GM23338 (cell line): Measurements from ENCODE around the gene ABO.

Experiments
- CREB1 ChIP-seq: fragments of 250-450 bp; sonication (Bioruptor Pico); IDR thresholded peaks from 2 replicates; pipeline ENCODE4 v1.5.0; 2020; ENCODE audit warnings: low read depth, mild to moderate bottlenecking, moderate library complexity
- CTCF ChIP-seq, 2 experiments: fragments of 200-600 bp in 1 of 2; sonication (generic) in 1 of 2; conservative IDR thresholded peaks; 2 replicates each; pipeline versions ENCODE4 v1.5.1 to v1.6.1; 2016 to 2017; ENCODE audit warnings: antibody characterized with exemption in 2 of 2, low read depth in 2 of 2, mild to moderate bottlenecking in 2 of 2, moderate library complexity in 1 of 2
- ETS1 ChIP-seq: IDR thresholded peaks from 2 replicates; pipeline ENCODE4 v1.6.1; 2016; ENCODE audit warnings: antibody characterized with exemption
- EZH2 ChIP-seq: fragments of 200-600 bp; sonication (generic); IDR thresholded peaks from one replicate; pipeline ENCODE4 v1.8.0; 2017; ENCODE audit warnings: antibody characterized with exemption, mild to moderate bottlenecking, low read depth; ENCODE audit not compliant: unreplicated experiment
- EZH2phosphoT487 ChIP-seq: fragments of 200-600 bp; sonication (generic); IDR thresholded peaks from one replicate; pipeline ENCODE4 v1.8.1; 2018; ENCODE audit warnings: antibody characterized with exemption; ENCODE audit not compliant: unreplicated experiment
- JUNB ChIP-seq: IDR thresholded peaks from one replicate; pipeline ENCODE4 v1.6.1; 2016; ENCODE audit warnings: antibody characterized with exemption; ENCODE audit not compliant: unreplicated experiment
- NANOG ChIP-seq: IDR thresholded peaks from 2 replicates; pipeline ENCODE4 v1.6.1; 2016; ENCODE audit warnings: antibody characterized with exemption, borderline replicate concordance
- POLR2AphosphoS5 ChIP-seq: IDR thresholded peaks from 2 replicates; pipeline ENCODE4 v1.6.1; 2016; ENCODE audit warnings: antibody characterized with exemption, low read depth
- STAT1 ChIP-seq: IDR thresholded peaks from one replicate; pipeline ENCODE4 v1.6.1; 2016; ENCODE audit warnings: antibody characterized with exemption; ENCODE audit not compliant: unreplicated experiment
- ZNF114 ChIP-seq: fragments of 250-450 bp; sonication (Bioruptor Pico); IDR thresholded peaks from 2 replicates; pipeline ENCODE4 v1.5.0; 2020; ENCODE audit warnings: mild to moderate bottlenecking, moderate library complexity
- ZNF331 ChIP-seq: fragments of 250-450 bp; sonication (Bioruptor Pico); IDR thresholded peaks from 2 replicates; pipeline ENCODE4 v1.5.0; 2020; ENCODE audit warnings: low read depth, mild to moderate bottlenecking, moderate library complexity
- TF ChIP-seq, protein P1 (sequence below): IDR thresholded peaks from one replicate; pipeline ENCODE4 v1.6.1; 2018; ENCODE audit warnings: antibody characterized with exemption; ENCODE audit not compliant: unreplicated experiment

- TF ChIP-seq CTCF (conservative IDR thresholded peaks at IDR 0.05; ENCODE audit: low read depth in 2 of 2) = no peak
- no peak for TF ChIP-seq EZH2
- TF ChIP-seq EZH2phosphoT487 = no peak
- no peak for TF ChIP-seq POLR2AphosphoS5
- TF ChIP-seq, protein P1, sequence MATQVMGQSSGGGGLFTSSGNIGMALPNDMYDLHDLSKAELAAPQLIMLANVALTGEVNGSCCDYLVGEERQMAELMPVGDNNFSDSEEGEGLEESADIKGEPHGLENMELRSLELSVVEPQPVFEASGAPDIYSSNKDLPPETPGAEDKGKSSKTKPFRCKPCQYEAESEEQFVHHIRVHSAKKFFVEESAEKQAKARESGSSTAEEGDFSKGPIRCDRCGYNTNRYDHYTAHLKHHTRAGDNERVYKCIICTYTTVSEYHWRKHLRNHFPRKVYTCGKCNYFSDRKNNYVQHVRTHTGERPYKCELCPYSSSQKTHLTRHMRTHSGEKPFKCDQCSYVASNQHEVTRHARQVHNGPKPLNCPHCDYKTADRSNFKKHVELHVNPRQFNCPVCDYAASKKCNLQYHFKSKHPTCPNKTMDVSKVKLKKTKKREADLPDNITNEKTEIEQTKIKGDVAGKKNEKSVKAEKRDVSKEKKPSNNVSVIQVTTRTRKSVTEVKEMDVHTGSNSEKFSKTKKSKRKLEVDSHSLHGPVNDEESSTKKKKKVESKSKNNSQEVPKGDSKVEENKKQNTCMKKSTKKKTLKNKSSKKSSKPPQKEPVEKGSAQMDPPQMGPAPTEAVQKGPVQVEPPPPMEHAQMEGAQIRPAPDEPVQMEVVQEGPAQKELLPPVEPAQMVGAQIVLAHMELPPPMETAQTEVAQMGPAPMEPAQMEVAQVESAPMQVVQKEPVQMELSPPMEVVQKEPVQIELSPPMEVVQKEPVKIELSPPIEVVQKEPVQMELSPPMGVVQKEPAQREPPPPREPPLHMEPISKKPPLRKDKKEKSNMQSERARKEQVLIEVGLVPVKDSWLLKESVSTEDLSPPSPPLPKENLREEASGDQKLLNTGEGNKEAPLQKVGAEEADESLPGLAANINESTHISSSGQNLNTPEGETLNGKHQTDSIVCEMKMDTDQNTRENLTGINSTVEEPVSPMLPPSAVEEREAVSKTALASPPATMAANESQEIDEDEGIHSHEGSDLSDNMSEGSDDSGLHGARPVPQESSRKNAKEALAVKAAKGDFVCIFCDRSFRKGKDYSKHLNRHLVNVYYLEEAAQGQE = no peak
- no peak for TF ChIP-seq ETS1
- no peak for TF ChIP-seq CREB1 (CRISPR knock-in tag)
- no peak for TF ChIP-seq JUNB
- no peak for TF ChIP-seq NANOG
- no peak for TF ChIP-seq STAT1
- no peak for TF ChIP-seq ZNF114 (CRISPR knock-in tag)
- no peak for TF ChIP-seq ZNF331 (CRISPR knock-in tag)
Measured at GRCh38 chr9:133322701-133323100, 47.7 kb upstream of the ABO start.
